GM12872 (cell line): ENCODE data around the gene CTNNBL1.

Experiments
- CTCF ChIP-seq: IDR thresholded peaks from 3 replicates; pipeline ENCODE4 v1.5.1; 2011; ENCODE audit warnings: low read depth, mild to moderate bottlenecking, low read length, moderate library complexity; ENCODE audit not compliant: insufficient read depth

CTNNBL1 gene

DNA sequence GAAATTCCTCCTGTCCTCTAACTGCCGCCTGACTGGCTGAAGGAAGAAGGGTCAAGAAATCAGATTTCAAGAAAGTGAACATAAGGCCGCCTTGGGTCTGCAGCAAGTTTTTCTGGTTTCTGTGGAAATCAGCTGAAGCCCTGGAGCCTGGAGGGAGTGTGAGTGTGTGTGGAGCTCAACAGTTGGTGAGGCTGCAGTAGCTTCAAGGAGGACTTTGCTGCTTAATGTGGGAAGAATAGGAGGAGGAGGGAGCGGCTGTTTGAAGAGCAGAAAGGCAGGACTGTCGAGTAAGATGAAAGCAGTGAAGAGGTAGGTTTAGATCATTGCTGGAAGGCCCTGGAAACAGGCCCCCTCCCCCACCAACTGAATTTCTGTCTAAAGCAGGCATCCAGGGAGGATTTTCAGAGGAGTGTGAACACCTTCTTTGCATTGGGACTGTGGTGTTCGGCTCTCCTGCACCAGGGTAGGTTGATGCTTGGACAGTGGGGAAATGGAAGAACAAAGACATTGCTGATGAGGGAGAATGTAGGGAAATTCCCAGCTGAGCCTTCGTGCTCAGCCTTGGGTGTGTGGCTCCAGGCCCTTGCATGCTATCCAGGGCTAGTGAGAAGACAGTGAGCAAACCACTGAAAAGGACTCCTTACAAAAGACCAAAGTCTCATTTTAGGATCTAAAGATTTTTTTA, 129.6 kb downstream of the CTNNBL1 start:
- no peak for TF ChIP-seq CTCF

DNA sequence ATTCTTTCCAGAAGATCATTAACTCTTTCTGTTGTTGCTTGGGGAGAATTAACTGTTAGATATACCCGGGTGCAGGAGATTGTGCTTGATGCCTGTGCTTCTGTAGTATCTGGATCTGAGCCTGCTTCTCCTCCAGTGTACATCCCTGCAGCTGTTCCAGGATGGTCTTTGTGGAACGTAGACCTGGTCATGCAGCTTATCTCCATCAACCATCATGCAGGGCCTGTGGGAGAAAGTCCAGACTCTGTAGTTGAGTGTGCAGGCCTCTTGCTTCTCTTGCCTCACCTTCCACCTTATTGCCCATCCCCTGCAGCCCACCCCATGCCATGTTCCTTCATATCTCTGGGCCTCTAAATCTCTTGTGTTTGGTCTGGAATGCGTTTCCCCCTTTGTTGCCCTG, 133.8 kb downstream of the CTNNBL1 start:
- no peak for TF ChIP-seq CTCF

DNA sequence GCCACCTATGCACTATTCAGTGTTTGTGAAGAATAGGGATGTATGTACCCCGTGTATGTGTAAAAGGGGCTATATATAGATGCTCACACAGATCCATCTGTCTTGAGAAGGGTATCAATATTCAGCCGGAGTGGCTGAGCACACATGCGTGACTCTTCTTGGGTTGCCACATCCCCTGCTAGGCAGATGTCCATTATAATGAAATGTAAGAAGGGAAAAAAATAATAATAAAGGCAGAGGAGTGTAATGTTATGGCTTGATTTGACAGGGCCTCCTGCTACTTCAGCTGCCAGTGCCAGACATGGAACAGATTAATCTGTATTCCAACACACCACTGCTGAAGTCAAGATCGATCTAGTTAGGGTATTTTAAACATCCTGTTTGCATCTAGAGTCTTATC, 134.9 kb downstream of the CTNNBL1 start:
- TF ChIP-seq CTCF: no peak

GRCh38 chr20:37829128-37829527, 135.3 kb downstream of the CTNNBL1 start:
- no peak for TF ChIP-seq CTCF

- no peak for TF ChIP-seq CTCF
These were observed 139.5 kb downstream of the CTNNBL1 start for GRCh38 chr20:37833221-37833896.

DNA sequence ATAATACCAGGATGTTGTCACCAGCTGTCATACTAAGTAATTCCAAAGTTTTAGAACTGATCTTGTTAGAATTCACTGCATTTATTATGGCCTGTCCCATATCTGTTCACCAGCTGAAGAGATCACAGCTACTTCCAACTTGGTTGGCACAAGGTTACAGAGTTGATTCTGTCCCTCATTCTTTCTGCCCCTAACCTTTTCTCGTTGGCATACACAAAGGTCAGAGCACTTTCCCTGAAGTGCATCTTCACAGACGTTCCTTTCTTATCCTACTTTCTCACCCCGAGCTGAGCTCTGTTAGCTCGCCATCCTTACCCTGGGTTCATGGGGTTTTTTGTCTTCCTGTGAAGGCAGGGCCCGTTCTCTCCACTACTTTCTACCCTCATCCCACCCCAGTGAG, 143.1 kb downstream of the CTNNBL1 start:
- TF ChIP-seq CTCF: no peak

DNA sequence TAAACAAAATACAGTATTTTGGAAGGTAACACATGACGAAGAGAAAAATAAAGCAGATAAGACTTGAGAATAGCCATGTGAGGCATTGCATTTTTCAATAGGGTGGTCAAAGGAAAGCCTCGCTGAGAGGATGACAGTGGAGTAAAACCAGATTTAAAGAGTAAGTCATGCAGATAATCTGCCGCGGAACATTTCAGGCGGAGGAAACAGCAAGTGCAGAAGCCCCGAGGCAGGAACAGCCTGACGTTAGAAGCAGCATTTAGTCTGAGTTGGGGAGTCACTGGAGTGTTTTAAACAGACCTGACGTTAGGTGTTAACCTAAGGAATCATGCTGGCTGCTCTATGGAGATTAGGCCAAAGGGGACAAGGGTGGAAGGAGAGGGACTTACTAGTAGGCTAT, 144.1 kb downstream of the CTNNBL1 start:
- no peak for TF ChIP-seq CTCF
